IPS-11a (cell line): ENCODE data around the gene DCTN3.

Experiments
- H3K4me3 ChIP-seq: one replicate; pipeline ENCODE4 v1.5.1; 2013; ENCODE audit warnings: low read depth, low read length, control low read depth

Gene DCTN3

GRCh38 chr9:34620061-34620994 lies at the start of gene DCTN3:
TSS of gene DCTN3 (minus strand) at chr9:34620495. CDS start at chr9:34620464, 31 bp downstream.
- peak within 1 kb of the TSS; percentile 75 for H3K4me3 ChIP-seq

DNA sequence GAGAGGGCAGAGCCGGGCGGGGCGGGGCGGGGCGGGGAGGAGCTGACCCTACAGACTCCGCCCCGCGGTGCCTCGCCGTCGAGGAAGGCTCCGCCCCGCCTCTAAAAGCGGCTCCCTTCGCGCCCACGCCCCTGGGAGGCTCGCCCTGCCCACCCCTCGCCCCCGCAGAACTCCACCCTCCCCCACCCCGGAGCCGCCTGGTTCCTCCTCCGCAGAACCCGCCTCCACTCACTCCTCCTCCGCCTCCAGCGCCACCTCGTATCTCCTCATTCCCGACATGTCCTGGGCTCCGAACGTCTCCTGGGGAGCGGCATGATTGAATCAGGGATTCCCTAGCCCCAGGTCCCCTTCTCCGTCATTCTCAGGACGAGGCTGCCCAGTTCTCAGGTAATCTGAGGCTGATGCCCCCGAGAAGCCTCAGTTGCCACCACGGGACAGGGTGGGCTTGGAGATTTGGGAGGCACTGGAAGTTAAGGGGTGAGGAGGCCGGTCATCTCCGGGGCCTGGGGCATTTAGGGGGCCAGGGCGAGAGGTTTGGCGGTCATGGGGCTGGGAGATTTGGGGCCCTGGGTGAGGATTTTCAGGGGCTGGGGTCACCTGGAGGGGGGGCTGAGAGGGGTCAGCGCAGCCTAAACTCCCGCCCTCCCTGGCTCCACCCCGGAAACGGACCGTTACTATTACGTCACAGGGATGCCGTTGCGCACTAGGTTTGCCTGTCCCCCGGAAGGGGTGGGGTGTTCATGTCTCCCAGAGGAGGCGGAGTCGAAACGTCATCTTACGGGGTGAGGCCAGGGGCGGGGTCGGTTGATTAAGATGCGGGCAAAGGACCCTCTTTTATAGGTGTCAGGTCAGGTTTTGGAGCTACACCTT lies 45.3 kb upstream of the DCTN3 start:
- H3K4me3 ChIP-seq, result peak overlapping the region; percentile 76

DNA sequence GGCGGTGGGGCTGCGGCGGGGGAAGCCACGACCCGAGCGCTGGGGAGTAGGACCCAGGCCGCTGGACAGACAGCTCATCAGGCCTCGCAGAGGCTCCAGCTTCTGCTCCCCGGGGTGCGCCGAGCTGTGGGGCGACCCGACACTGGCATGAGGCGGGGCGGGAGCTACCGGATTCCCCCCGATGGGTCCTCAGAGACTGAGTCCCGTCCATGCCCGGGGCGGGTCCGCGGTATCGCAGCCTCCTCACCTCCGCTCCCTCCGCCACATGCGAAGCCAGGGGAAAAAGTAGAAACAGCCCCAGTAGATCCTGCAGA lies 44.7 kb upstream of the DCTN3 start:
- peak overlapping the region; percentile 58 for H3K4me3 ChIP-seq

DNA sequence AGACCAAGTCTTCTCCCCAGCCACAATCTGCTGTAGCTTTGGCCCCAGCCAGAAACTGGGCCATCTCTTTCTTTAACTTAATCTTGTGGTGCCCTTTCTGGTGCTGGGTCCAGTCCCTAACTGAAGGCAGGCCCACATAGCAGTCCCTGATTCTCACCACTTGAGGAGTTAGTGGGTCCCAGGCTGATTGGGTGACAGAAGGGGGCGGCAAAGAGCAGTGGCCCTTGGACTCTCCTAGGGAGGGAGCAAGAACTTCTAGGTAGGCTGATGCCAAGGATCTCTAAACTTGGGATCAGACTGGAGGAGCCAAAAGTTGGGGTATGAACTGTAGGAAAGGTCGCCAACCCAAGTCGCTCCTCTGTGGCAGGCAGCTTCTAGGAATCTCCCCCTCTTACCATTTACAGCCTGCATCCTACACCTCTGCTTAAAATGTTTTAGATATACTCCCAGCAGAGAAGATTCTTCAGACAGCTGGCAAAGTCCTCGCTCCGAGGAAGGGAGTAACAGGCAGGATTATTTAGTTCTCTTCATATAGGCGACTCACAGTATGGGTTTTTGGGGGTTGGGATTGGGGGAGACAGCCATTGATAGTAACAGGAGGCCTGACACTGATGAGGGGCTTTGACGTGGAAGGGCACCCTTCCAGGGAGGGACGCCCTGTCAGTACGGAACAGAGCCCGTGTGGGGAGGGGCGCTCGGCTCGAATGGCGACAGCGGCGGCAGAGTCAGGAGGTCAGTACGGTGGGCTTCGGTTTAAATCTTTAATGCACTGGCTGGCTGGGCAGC lies 44.2 kb upstream of the DCTN3 start:
- H3K4me3 ChIP-seq, result peak overlapping the region; percentile 58

- no peak overlapping the region for H3K4me3 ChIP-seq
Measured at GRCh38 chr9:34663303-34663605, 43.0 kb upstream of the DCTN3 start.

DNA sequence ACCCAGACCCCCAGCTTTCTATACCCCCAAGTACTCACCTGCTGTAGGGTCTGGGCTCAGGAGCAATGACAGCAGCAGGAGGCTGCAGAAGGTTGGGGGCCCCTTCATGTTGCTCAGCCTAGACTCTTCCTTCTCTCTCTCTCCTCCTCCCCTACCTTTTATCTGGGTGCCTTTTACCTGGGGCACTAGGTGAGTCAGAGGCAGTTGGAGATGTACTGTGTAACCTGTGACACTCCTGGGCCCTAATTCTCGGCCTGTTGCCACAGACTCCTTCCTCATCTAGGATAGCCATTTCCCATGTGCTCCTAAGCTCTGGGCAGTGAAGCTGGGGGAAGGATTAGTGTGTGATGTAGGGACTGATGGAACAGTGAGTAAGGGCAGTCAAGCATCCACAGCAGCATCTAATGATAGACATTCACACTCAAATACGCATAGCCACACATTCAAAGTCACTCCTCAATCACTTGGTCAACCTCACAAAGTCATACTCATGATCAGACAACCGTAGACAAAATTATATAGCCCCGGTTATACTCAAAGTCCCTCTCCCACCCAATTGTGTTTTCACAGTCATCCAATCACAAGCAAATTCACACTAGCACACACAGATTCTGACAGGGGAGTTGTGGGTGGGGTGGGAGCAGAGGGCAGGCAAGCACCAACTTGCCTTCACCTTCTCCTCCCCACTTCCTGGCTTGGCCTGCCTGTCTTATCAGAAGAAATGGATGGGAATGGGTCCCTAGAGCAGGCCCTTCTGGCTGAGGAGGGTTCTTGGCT lies 42.4 kb upstream of the DCTN3 start, which contains the start of gene CCL27:
CCL27 (minus strand) TSS at position 132 of the 777 bp plus-strand sequence; CDS start at position 108, 24 bp downstream.
- H3K4me3 ChIP-seq, result no peak within 1 kb of the TSS

DNA sequence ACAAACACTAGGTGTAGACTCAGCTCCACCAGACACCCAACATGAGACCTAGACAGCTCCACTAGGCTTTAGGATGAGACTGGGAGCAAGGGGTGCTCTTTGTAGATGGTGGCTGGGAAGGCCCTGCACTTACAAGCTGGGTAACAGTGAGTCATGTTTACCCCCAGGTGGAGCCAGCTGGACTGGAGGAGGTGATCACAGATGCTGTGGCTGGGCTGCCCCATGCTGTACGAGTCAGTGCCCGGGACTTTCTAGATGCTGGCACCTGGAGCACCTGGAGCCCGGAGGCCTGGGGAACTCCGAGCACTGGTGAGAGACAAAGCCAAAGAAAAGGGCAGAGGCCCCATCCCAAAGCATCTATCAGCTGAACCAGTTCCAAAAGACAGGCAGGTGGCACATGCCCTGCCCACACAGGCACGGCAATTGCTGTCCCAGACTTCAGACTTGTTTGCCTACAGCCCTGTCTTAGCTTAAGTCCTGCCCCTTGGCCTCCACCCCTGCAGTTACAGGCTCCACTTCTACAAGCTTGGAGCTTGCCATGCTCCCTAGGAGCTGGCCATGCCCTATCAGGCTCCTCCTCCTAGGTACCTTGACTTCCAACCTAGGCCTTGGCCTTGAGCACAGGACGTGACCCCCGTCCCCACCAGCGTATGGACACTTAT lies 39.4 kb upstream of the DCTN3 start:
- no peak overlapping the region for H3K4me3 ChIP-seq

DNA sequence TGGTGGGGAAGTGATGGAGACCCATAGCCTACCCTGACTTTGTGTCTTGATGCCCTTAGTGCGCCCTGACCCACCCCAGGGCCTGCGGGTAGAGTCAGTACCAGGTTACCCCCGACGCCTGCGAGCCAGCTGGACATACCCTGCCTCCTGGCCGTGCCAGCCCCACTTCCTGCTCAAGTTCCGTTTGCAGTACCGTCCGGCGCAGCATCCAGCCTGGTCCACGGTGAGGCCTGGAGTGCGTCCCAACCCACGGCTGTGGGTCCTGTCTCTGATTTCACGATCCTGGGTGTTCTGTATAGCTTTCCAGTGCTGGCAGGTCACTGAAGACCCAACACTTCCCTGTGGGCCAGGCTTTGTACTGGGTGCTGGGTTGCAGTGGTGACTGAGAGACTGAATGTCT lies 38.2 kb upstream of the DCTN3 start:
- H3K4me3 ChIP-seq, result no peak overlapping the region

DNA sequence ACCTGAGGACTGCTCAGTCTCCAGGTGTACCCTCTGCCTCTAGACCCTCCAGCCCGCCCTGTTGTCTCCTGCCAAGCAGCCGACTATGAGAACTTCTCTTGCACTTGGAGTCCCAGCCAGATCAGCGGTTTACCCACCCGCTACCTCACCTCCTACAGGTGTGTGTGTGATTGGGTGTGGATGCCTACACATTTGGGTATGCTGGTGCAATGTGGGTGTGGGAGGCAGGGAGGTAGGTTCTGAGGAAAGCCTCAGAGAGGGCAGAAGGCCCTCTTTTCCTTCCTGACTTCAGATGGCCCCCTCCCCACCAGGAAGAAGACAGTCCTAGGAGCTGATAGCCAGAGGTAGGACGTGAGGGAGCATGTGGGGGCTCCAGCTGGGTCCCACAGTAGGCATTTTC lies 36.7 kb upstream of the DCTN3 start:
- no peak overlapping the region for H3K4me3 ChIP-seq

GRCh38 chr9:34655394-34655793 lies 35.1 kb upstream of the DCTN3 start:
- H3K4me3 ChIP-seq, result no peak overlapping the region

DNA sequence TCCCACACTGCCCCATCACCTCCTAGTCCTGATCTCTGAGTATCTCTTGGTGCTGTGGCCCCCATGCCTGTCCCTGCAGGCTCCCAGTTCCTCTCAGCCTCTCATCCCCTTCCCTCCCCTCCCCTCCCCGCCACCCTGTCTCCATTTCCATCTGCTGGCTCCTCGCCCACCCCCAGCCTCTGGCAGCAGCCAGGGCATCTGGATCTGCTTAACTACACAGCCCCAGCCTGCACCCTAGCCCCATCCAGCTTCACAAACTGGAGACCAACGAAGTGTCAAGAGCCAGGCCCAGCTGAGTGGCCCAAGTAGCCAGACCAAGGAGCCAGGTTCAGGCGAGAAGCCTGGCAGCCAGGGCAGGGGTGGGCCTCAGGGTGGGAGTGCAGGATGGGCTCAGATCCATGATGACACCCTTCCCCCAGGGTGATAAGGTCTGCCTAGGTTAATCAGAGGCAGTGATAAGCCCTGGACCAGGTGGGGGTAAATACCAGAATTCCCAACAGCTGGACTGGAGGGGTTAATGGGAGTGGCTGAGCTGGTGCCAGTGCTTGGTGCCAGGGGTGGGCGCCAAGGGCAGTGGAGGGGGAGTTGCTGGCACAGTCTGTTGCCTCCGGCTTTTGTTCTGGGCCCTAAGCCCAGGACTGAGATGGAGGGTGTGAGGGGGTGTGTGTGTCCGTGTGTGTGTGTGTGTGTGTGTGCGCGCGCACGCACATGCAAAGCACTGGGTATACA lies 34.2 kb upstream of the DCTN3 start:
- H3K4me3 ChIP-seq, result no peak overlapping the region

GRCh38 chr9:34653151-34654072 lies 33.1 kb upstream of the DCTN3 start:
- no peak overlapping the region for H3K4me3 ChIP-seq

DNA sequence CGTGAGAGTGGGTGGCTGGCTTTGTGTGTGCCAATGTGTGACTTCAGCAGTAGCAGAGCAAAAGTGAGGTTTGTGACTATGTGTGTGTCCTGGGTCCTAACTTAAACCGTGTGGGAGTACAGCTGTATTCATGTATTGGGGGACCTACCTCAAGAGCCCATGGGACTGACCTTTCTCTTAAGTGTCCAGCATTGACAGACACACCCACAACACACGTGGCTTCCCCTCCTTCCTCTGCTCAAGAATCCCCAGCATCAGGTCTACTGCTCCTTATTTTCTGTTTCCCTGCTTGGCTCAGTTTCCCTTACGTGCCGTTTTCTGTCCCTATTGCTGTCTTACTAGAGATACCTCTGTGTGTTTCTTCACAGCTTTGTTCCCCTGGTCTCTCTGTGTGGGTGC lies 32.3 kb upstream of the DCTN3 start:
- no peak overlapping the region for H3K4me3 ChIP-seq

- H3K4me3 ChIP-seq, result peak within 1 kb of the TSS; percentile 44
Measured at GRCh38 chr9:34651876-34652601, 31.7 kb upstream of the DCTN3 start, which contains the start of gene IL11RA. TSS of gene IL11RA (plus strand) at chr9:34652185. CDS start at chr9:34655218, 3,033 bp downstream.

DNA sequence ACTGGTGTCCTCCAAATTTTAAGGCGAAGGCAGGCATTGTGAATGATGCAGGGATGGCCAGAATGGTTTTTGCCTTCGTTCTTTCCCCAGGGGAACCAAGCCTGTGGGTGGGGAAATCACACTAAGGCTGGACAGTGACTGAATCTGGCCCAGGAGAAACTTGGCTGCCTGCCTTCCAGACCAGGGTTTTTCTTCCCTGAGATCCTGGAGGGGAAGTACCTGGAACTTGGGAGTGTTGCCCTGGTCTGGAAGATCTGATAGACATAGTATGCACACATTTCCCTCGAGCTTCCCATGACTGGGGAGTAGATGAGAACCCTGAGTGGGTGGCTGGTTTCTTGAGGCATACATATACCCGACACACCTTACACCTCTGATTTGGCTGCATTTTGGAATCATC lies 31.0 kb upstream of the DCTN3 start:
- H3K4me3 ChIP-seq, result peak overlapping the region; percentile 44

DNA sequence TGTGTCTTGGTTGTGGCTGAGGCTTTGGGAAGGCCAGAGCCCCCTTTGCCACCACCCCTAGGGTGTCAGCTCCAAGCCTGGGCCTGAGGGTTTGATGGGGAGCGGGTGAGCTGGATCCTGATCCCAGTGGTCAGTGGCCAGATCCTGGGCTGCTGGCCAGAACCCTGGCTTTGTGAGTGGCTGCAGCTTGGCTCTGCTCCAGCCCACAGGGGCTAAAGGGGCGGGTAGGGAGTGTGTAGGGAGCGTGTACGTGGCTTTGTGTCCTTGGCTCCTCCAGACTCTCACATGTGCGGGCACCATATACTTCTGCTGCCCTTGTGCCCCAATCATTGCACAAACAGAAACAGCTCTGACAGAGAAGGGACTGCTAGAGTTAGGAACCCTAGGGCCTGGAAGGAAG lies 30.5 kb upstream of the DCTN3 start:
- no peak overlapping the region for H3K4me3 ChIP-seq

- no peak overlapping the region for H3K4me3 ChIP-seq
Measured at GRCh38 chr9:34648673-34649072, 28.4 kb upstream of the DCTN3 start.
